HepG2 (cell line): ENCODE measurements around the gene IPO8. TPM values are rescaled to one million over a fixed set of nuclear protein-coding genes. Genes with fewer than 3 reads are reported as not detected.

Experiments used
- ASH2L ChIP-seq: fragments of 300-600, 200-600 bp; sonication (generic); IDR thresholded peaks from 2 replicates; pipeline ENCODE4 v1.7.0; 2017; ENCODE audit warnings: low read depth, mild to moderate bottlenecking, moderate library complexity, mixed read lengths, low read length; ENCODE audit not compliant: insufficient read length
- ATF1 ChIP-seq: IDR thresholded peaks from 2 replicates; pipeline ENCODE4 v1.6.1; 2016; ENCODE audit warnings: mild to moderate bottlenecking, control low read depth
- ELF1 ChIP-seq: sonication (generic); formaldehyde crosslinking; IDR thresholded peaks from 2 replicates; pipeline ENCODE4 v1.4.0; 2020; ENCODE audit warnings: missing genetic modification reagents
- HDAC6 ChIP-seq: fragments of 200-600 bp; sonication (generic); IDR thresholded peaks from 2 replicates; pipeline ENCODE4 v1.7.0; 2017; ENCODE audit warnings: mild to moderate bottlenecking, antibody characterized with exemption, low read length, low read depth
- KMT2A ChIP-seq: sonication (generic); formaldehyde crosslinking; IDR thresholded peaks from 2 replicates; pipeline ENCODE4 v1.4.0; 2020; ENCODE audit warnings: missing genetic modification reagents
- RBFOX2 ChIP-seq: fragments of 200-400 bp; formaldehyde crosslinking; IDR thresholded peaks from 2 replicates; pipeline ENCODE4 v1.6.1; 2017; ENCODE audit warnings: low read depth, mild to moderate bottlenecking, low read length
- SMC3 ChIP-seq: IDR thresholded peaks from 2 replicates; pipeline ENCODE4 v1.6.1; 2011; ENCODE audit warnings: low read length, improper control_type of control experiment
- XBP1 ChIP-seq: sonication (generic); formaldehyde crosslinking; IDR thresholded peaks from 2 replicates; pipeline ENCODE4 v1.5.0; 2020; ENCODE audit warnings: missing genetic modification reagents
- ZNF552 ChIP-seq: sonication (generic); formaldehyde crosslinking; IDR thresholded peaks from 2 replicates; pipeline ENCODE4 v1.9.0; 2022; ENCODE audit warnings: missing genetic modification reagents, mild to moderate bottlenecking, borderline replicate concordance
- ZNF652 ChIP-seq: IDR thresholded peaks from 2 replicates; pipeline ENCODE4 v1.6.1; 2016; ENCODE audit warnings: low read depth, borderline replicate concordance
- polyA plus RNA-seq, 8 experiments: library from polyadenylated mRNA; depleted of rRNA in 3 of 8; stranded (reverse) in 7 of 8; unstranded in 1 of 8; fragments of >200 nt; fragmentation: Illumina TruSeq in 4 of 8; extraction: Trizol in 4 of 8; gene quantifications; 2 replicates each; pipeline versions ENCODE4 v1.2.1 to v1.2.3, GENCODE V29; 2011 to 2016; ENCODE audit warnings: low read depth in 4 of 8, missing spikeins in 1 of 8, mixed read lengths in 1 of 8; ENCODE audit not compliant: insufficient read depth in 1 of 8
- total RNA-seq, 5 experiments: library from RNA; depleted of rRNA; stranded (reverse); fragments of >200 nt; fragmentation: Illumina TruSeq; extraction: Trizol; gene quantifications; 2 replicates each; pipeline ENCODE4 v1.2.3, GENCODE V29; 2016; ENCODE audit warnings: low read depth in 1 of 5
- TF ChIP-seq, protein P1 (sequence below): sonication (generic); formaldehyde crosslinking; conservative IDR thresholded peaks from 2 replicates; pipeline ENCODE4 v1.4.0; 2020; ENCODE audit warnings: missing genetic modification reagents
- TF ChIP-seq, protein P2 (sequence below): sonication (generic); formaldehyde crosslinking; IDR thresholded peaks from 2 replicates; pipeline ENCODE4 v1.4.0; 2020; ENCODE audit warnings: missing genetic modification reagents, mild to moderate bottlenecking, borderline replicate concordance
- TF ChIP-seq, protein P3 (sequence below): sonication (generic); formaldehyde crosslinking; IDR thresholded peaks from 2 replicates; pipeline ENCODE4 v1.5.0; 2020; ENCODE audit warnings: mild to moderate bottlenecking, missing genetic modification reagents
- TF ChIP-seq, protein P4 (sequence below): sonication (generic); formaldehyde crosslinking; IDR thresholded peaks from 2 replicates; pipeline ENCODE4 v1.5.1; 2020; ENCODE audit warnings: mild to moderate bottlenecking, missing genetic modification reagents, moderate library complexity
- TF ChIP-seq, protein P5 (sequence below): sonication (generic); formaldehyde crosslinking; IDR thresholded peaks from 2 replicates; pipeline ENCODE4 v1.4.0; 2020; ENCODE audit warnings: missing genetic modification reagents, borderline replicate concordance
- TF ChIP-seq, protein P6 (sequence below): sonication (generic); formaldehyde crosslinking; IDR thresholded peaks from 2 replicates; pipeline ENCODE4 v1.9.0; 2022; ENCODE audit warnings: missing genetic modification reagents, mild to moderate bottlenecking, borderline replicate concordance

Gene IPO8
- total and polyA plus RNA-seq, 2 of the 13 experiments (the other 11 are each of a cell fraction or from before 2014, with no cell fraction given) = 6.3 to 21.8 TPM

DNA sequence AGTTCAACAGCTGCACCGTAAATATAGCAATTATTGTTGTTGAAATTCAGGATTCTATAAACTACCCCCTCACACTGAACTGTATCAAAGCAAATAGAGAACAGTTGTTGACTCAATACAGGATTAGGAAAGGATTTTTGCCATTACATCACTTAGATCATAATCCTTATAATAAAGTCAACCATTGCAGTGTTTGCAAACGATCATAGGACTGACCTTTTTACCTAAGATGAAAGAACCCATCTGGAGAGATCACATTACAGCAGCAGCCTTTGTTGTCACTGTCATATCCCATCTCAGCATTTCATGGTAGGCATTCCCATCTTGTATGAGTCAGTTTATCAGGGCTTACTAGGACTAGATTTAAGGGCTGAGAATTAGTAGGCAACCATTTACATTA, 96.1 kb downstream of the IPO8 start (continued):
- TF ChIP-seq, protein P1, sequence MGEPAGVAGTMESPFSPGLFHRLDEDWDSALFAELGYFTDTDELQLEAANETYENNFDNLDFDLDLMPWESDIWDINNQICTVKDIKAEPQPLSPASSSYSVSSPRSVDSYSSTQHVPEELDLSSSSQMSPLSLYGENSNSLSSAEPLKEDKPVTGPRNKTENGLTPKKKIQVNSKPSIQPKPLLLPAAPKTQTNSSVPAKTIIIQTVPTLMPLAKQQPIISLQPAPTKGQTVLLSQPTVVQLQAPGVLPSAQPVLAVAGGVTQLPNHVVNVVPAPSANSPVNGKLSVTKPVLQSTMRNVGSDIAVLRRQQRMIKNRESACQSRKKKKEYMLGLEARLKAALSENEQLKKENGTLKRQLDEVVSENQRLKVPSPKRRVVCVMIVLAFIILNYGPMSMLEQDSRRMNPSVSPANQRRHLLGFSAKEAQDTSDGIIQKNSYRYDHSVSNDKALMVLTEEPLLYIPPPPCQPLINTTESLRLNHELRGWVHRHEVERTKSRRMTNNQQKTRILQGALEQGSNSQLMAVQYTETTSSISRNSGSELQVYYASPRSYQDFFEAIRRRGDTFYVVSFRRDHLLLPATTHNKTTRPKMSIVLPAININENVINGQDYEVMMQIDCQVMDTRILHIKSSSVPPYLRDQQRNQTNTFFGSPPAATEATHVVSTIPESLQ (CRISPR knock-in tag) = no peak
- TF ChIP-seq, protein P2, sequence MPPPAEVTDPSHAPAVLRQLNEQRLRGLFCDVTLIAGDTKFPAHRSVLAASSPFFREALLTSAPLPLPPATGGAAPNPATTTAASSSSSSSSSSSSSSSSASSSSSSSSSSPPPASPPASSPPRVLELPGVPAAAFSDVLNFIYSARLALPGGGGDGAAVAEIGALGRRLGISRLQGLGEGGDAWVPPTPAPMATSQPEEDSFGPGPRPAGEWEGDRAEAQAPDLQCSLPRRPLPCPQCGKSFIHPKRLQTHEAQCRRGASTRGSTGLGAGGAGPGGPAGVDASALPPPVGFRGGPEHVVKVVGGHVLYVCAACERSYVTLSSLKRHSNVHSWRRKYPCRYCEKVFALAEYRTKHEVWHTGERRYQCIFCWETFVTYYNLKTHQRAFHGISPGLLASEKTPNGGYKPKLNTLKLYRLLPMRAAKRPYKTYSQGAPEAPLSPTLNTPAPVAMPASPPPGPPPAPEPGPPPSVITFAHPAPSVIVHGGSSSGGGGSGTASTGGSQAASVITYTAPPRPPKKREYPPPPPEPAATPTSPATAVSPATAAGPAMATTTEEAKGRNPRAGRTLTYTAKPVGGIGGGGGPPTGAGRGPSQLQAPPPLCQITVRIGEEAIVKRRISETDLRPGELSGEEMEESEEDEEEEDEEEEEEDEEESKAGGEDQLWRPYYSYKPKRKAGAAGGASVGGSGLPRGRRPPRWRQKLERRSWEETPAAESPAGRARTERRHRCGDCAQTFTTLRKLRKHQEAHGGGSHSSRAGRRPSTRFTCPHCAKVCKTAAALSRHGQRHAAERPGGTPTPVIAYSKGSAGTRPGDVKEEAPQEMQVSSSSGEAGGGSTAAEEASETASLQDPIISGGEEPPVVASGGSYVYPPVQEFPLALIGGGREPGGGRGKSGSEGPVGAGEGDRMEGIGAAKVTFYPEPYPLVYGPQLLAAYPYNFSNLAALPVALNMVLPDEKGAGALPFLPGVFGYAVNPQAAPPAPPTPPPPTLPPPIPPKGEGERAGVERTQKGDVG (CRISPR knock-in tag) = no peak
- TF ChIP-seq ASH2L (peak; percentile 41), KMT2A (CRISPR knock-in tag) (no peak), HDAC6 (no peak), ZNF652 (CRISPR knock-in tag) (no peak; the same call in 1 of the 2 replicates), XBP1 (CRISPR knock-in tag) (no peak), ELF1 (CRISPR knock-in tag) (no peak), ATF1 (CRISPR knock-in tag) (peak; percentile 59; the same call in 1 of the 2 replicates), ZNF552 (CRISPR knock-in tag) (no peak), SMC3 (no peak), RBFOX2 (no peak)
- TF ChIP-seq, protein P3, sequence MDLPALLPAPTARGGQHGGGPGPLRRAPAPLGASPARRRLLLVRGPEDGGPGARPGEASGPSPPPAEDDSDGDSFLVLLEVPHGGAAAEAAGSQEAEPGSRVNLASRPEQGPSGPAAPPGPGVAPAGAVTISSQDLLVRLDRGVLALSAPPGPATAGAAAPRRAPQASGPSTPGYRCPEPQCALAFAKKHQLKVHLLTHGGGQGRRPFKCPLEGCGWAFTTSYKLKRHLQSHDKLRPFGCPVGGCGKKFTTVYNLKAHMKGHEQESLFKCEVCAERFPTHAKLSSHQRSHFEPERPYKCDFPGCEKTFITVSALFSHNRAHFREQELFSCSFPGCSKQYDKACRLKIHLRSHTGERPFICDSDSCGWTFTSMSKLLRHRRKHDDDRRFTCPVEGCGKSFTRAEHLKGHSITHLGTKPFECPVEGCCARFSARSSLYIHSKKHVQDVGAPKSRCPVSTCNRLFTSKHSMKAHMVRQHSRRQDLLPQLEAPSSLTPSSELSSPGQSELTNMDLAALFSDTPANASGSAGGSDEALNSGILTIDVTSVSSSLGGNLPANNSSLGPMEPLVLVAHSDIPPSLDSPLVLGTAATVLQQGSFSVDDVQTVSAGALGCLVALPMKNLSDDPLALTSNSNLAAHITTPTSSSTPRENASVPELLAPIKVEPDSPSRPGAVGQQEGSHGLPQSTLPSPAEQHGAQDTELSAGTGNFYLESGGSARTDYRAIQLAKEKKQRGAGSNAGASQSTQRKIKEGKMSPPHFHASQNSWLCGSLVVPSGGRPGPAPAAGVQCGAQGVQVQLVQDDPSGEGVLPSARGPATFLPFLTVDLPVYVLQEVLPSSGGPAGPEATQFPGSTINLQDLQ (CRISPR knock-in tag) = no peak
- TF ChIP-seq, protein P4, sequence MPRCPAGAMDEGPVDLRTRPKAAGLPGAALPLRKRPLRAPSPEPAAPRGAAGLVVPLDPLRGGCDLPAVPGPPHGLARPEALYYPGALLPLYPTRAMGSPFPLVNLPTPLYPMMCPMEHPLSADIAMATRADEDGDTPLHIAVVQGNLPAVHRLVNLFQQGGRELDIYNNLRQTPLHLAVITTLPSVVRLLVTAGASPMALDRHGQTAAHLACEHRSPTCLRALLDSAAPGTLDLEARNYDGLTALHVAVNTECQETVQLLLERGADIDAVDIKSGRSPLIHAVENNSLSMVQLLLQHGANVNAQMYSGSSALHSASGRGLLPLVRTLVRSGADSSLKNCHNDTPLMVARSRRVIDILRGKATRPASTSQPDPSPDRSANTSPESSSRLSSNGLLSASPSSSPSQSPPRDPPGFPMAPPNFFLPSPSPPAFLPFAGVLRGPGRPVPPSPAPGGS = no peak
- TF ChIP-seq, protein P5, sequence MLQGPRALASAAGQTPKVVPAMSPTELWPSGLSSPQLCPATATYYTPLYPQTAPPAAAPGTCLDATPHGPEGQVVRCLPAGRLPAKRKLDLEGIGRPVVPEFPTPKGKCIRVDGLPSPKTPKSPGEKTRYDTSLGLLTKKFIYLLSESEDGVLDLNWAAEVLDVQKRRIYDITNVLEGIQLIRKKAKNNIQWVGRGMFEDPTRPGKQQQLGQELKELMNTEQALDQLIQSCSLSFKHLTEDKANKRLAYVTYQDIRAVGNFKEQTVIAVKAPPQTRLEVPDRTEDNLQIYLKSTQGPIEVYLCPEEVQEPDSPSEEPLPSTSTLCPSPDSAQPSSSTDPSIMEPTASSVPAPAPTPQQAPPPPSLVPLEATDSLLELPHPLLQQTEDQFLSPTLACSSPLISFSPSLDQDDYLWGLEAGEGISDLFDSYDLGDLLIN (CRISPR knock-in tag) = no peak
- TF ChIP-seq, protein P6, sequence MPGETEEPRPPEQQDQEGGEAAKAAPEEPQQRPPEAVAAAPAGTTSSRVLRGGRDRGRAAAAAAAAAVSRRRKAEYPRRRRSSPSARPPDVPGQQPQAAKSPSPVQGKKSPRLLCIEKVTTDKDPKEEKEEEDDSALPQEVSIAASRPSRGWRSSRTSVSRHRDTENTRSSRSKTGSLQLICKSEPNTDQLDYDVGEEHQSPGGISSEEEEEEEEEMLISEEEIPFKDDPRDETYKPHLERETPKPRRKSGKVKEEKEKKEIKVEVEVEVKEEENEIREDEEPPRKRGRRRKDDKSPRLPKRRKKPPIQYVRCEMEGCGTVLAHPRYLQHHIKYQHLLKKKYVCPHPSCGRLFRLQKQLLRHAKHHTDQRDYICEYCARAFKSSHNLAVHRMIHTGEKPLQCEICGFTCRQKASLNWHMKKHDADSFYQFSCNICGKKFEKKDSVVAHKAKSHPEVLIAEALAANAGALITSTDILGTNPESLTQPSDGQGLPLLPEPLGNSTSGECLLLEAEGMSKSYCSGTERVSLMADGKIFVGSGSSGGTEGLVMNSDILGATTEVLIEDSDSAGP (CRISPR knock-in tag) = no peak
